ENCODE results near the gene GRIP1.
"Not testable (repeated sequence)": the region's sequence is repeated elsewhere in the genome, so short reads cannot be mapped to it uniquely, and the experiment has no call there.

GRIP1 gene

DNA sequence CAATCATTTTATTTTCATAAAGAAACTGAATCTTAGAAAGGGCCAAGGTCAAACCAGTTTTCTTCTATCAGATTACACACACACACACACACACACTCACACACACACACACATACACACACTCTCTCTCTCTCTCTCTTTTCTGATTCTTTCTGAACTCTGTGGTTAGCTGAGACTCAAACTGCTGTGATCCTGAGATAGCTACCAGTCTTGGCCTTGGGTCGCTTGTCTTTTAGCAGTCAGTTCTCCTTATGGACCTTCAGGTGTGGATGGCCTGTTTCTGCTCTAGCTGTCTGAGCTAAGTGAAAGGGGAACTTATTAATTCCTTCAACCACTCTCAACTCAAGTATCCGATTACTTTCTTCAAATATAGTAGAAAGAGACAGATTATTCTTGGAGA lies 145.1 kb downstream of the GRIP1 start:
- DNase-seq (ENCODE audit: low read depth in 2 of 2): no peak

DNA sequence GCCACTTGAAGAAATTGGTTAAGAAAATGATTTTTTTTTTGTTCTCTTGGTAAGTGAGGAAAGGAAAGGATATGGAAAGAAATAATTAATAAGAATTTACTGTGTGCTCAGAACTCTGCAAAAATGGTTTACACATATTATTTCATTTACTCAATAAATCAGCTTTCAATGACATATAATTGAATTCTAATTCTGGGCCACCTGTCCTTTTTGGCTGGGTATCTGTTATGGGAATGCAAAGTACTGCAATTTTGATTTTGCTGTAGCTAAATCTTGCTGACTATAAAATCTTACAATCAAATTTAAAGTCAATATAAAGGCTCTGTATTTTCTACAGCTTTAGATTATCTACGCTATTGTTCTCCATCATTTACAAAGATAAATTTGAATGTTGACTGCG lies 147.1 kb downstream of the GRIP1 start:
- DNase-seq (ENCODE audit: low read depth in 2 of 2): no peak

DNA sequence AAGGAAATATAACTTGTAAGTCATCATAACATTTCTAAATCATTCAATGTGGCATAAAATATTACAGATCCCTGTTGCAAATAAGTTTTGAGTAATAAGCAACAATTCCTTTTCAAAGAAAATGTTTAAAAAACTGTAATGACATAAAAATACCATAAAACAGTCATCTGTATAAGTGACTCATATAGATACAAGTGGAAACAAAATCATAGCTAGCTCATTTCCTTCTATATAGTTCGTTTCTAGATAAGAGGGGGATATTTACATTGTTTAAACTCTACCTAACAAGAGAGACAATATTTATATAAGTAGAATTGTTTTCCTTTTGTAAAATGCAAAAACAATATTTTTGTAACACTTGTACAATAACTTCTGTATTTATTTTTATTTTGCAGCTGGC lies 148.9 kb downstream of the GRIP1 start:
- no peak for DNase-seq (ENCODE audit: low read depth in 2 of 2)

DNA sequence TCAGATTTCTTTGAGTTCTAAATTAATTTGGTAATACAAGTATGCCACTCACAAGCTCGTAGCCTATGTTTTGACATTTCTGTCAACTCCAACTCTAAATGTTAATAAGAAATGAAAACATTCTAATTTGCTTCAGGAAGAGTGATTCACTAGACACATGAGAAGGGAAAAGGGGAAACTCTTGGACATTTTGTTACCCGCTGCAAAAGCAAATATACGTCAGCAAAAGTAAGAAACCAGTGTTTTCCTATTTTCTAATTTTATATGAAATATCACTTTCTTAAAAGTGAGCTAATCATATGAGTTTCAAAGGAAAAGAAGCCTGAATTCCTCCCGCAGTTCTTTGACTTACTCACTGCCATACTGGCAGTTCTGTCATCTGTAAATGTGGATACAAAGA lies 162.3 kb downstream of the GRIP1 start:
- no peak for DNase-seq (ENCODE audit: low read depth in 2 of 2)

DNA sequence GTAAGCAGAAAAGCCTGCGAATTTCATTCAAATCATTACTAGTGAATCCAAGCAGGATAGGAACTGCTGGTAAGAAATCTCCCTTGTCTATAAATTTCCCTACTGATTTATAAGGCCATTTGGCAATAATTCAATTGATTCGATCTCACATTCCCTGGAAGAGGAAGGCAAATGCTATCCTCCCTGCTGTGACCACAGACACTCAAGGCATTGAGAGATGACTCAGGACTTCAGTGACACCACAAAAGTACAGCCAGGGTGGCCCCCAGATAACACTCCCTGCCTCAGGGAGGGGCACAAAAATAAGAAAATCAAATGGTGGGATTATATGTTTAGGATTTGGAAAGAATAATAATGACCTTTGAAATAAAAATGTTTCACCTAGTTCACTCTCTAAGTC lies 162.7 kb downstream of the GRIP1 start:
- peak; percentile 10 to 20 for DNase-seq (ENCODE audit: low read depth in 2 of 2)

DNA sequence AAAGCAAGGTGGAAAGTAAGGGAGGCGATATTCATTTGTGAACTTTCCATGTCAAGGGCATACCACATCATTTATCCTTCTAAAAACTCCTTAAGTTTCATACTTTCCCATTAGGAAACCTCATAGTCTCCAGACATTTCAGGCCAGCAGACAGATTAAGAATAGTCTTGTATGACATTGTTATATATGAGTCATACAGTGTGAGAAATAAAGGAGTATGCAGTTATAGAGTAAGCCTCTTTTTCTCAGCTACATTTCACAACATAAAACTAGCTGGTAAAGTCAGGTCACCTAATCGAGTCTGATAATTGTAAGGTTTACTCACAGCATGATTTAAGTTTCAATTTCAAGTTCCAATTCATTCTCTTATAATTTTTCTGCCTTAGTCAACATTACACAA lies 164.3 kb downstream of the GRIP1 start:
- DNase-seq (ENCODE audit: low read depth in 2 of 2): peak; percentile 33 to 34

DNA sequence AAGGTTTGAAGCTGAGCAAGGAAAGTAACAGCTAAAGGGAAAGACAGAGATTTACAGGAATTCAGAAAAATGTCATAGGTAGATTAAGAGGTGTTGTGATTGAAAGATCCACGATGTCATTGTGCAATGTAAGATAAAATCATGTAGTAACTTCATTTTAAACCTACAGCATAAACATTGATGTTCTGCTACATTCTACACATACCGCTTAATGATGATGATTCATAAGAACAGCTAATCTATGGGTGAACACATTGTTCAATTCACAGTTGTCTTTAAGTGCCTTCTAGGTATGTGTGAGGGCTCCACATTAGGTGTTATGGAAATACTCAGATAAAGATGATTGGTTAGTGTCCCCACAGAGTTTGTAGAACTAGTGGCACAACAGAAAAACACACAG lies 170.9 kb downstream of the GRIP1 start:
- no peak for DNase-seq (ENCODE audit: low read depth in 2 of 2)

DNA sequence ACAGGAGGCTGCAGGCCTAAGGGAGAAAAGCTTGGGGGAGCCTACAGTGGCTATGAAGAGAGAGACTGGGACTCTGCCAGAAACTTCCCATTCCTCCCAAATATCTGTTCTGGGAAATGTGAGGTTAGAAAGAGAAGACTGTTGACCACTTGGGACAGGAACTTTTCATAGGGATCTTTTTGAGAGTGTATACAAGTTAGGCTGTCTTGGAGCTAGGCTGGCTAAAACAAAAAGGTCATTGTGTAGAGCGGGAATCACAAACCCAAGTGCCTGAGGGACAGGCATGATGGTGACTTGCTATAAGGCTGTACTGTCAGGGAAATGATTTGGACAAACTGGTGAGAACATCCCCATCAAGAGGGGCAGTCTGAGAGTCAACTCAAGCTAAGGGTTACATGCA lies 175.1 kb downstream of the GRIP1 start:
- no peak for DNase-seq (ENCODE audit: low read depth in 2 of 2)

DNA sequence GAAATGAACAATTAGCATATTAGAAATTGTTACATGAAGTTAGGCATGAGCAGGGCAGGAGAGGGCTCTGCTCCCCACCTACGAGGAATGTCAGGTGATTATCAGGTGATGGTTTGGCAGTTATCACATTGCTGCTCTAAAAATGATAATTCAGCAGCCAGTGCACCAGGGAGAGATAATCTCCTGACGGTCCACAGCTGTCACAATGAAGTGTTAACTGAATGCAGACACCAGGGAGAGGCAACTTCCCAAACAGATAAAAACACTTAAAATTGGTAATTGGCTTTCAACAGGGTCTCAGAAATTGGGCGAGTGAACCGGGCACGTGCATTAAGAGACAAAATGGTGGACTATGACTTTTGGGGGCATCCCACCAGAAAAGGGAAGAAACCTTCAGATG lies 176.0 kb downstream of the GRIP1 start:
- DNase-seq (ENCODE audit: low read depth in 2 of 2): no peak

DNA sequence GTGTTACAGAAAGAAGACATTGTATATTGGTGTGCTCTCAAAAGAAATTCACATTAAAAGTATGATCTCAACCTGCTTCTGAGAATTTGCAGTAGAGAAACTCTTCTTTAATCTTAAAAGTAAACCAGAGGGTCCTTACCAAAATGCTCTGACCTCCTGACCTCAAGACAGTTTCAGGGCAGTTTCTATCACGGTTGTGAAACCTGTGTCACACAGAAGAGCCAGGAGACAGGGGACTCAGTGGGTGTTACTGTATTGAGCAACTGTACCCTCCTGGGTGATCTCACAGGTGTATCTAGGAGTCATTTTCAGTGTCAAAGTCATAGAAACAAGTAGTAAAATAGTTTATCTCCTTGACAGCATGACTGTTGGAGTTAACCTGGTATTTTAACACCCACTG lies 178.0 kb downstream of the GRIP1 start:
- DNase-seq (ENCODE audit: low read depth in 2 of 2): no peak

DNA sequence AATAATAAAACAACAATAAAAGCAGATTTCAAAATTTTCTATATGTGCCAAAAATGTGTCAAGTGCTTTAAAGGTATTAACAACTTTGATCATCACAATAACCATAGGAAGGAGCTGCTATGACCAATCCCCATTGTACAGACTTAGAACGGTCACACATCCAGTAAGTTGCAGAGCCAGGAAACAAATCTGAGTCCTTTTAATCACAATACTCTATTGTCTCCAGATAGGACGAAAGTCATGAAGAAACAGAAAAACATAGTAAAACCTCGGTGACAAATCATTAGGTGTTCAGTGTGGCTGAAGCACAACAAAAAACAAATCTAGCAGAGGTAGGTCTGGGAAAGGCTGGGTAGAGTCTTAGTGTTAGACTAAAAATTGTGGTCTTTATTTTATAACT lies 178.8 kb downstream of the GRIP1 start:
- no peak for DNase-seq (ENCODE audit: low read depth in 2 of 2)

DNA sequence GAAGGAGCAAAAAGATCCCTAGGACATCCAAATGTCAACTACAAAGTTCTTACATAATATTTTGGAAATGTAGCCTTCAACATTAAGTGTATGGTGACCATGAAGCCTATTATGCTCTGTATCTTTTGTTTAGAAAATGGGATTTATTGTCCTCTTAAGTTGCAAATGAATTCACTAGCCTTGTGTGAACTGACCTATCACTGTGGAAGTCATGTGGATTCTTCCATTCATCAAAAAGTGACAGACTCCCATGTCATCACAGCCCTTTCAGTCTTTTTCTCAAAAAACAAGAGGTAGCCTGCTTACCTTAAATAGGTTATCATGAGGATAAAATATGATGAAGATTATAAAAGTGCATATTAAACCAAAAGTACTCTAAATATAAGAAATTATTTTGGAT lies 179.9 kb downstream of the GRIP1 start:
- no peak for DNase-seq (ENCODE audit: low read depth in 2 of 2)

DNA sequence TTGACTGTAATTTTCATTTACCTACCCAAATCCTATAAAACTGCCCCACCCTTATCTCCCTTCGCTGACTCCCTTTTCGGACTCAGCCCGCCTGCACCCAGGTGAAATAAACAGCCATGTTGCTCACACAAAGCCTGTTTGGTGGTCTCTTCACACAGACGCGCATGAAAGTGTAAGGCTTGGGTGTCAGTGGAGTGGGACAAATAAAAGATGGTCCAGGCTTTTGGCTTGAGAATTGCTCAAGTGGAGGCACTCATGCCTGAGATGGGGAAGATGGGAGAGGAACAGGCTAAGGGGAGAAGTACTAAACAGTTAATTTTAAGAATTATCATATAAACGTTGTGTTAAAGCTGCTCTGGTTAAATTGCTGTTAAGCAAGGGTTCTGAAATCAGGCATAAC lies 180.8 kb downstream of the GRIP1 start:
- DNase-seq (ENCODE audit: low read depth in 2 of 2): not testable (repeated sequence)

DNA sequence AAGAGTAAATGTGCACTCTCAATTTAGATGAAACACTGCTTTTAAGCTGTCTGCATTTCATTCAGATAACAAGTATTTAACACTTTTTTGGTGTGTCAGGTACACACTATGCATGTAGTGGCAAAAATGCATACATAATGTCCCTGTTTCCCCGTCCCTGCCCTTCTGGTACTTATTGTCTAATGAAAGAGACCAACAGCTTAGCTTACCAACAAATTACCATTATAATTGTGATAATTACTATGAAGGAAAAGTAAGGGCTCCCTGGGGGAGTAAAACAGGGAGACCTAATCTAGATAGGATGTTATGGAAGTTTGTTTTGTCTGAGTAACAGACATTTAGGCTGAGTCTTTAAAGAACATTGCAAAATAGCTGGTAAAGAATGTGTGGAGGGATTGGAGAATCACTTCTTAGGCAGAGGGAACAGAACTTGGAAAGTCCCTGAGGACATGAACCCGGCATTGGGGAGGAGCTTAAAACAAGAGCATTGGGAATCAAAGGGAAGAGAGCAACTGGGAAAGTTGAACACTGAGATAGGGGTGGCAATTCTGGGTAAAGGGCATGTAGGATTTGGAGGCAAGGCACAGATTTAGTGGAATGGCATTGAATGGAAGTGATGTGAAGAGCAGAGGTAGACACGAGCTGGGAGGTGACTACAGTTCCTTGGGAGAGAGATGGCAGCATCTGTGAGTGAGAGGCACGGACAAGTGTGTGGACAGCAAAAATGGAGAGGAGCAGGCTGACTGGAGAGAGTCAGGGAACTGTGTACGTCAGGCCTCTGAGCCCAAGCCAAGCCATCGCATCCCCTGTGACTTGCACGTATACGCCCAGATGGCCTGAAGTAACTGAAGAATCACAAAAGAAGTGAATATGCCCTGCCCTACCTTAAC lies 181.6 kb downstream of the GRIP1 start:
- DNase-seq (ENCODE audit: low read depth in 2 of 2): no peak

DNA sequence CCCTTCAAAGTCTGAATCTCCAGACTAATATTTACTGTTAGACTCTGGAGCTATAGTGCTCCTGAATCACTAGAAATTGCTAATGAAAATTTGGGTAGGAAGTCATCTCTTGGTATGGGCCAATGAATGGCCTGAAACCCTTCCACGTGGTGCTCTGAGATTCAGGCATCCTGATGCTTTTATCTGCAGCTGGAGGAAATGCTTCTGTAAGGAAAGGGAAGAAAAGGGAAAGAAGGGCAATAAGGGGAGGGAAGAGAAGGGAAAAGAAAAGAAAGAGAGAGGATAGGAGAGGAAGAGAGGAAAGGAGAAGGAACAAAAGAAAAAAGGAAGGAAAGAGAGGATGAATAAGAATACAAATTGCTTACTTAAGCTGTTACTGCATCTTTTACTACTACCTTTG lies 182.3 kb downstream of the GRIP1 start:
- DNase-seq (ENCODE audit: low read depth in 2 of 2): no peak

DNA sequence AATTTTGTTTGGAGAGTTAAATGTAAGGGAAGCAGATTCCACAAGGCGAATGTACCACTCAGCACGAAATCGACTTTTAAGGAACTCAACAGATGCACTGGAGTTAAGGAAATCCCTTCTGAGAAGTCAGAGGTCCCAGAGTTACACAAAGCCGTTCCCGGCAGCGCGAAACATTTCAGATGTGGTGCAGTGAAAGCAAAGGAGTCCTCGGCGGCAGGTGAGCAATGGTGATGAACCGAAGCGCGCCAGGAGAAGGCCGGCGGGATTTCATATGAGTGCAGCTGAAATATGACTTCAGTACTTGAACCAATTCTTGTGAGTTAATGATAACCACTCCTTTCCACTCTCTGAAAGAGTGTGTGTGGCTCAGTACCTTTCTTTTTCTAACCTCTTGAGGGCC lies 183.2 kb downstream of the GRIP1 start:
- no peak for DNase-seq (ENCODE audit: low read depth in 2 of 2)

DNA sequence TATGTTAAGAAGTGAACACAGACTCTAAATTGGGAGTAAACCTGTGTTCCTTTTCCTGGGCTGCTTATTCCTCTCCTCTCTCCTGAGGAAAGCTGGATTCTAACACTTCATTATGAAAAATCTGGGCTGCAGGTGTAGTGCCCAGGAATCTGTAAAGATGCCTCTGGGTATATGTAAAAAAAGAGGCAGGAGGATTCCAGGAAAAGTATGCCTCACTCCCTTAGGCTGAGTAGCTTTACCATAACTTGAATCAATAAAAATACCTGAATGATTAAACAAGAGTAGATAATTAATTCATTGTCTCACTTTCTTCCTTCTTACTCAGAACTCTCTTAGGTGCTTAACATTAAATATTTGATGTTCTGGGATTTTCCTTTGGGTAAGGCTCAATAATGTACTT lies 185.1 kb downstream of the GRIP1 start:
- DNase-seq (ENCODE audit: low read depth in 2 of 2): no peak

DNA sequence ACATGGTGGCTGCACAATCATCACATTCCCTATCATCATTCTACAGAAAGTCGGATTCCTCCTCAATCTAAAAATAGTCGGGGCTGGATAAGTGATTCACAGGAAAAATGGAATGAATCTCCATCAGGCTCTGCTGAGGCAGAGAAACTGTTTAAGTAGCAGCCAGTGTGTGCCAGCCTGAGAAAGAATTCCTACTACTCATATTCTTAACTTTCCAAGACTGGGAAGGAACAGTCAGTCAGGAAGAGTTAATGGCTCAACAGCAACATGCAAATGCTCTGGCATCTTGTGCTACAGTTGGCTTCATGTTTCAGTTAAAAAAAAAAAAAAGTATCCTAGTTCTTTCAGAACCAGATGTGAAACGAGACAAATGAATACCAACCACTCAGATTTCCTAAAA lies 187.0 kb downstream of the GRIP1 start:
- no peak for DNase-seq (ENCODE audit: low read depth in 2 of 2)

DNA sequence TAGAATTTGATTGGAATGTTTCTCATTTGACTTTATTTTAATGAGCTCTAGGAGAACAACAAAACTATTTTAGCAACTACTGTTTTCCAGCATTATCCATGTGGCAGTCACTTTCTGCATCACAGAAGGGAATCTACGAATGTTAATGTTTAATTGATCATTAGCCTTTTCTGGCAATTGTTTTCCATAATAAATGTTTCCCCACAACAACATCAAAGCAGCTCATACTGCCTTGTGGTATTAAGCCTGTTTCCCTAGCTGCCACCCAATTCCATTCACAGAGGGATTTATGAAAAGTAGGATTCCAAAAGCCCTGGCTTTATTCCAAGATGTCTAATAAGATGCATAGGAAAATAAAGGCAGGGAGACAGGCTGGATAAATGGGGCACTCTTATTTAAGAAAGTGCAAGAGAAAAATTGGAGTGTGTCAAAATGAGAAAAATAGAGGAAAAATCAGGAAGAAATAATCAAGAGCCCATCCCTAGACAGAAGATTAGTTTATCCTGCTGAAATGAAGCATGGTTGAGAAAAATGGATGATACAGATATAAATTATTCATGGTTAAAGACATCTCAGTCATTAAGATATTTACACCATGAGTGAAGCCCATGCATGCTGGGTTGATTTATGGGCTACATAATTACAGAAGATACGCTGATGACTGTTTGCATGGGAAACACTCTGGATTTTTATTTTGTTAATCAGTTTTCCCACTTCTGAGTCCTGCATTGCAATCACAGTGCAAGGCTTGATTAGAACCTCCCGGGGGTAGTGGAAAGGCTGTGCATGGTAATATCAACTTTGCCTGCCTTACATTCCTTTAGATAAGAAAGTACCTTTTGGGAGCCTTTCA lies 196.3 kb downstream of the GRIP1 start:
- DNase-seq (ENCODE audit: low read depth in 2 of 2): no peak

DNA sequence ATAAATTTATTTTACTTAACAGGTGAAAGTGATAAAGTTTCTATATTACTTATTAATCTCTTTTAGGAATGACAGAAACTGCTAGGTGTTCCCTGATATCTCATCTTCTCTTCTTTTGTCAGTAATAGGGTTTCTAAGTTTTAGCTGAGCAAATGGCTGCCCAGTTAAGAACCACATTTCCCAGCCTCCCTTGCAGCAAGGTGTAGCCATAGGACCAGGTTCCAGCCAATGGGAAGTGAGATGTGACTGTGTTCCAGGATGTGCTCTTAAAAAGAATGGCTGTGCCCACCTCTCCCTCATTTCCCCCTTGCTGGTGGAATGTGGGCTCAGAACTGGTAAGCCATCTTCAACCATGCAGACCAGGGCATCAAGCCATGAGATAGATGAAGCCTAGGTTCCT lies 210.9 kb downstream of the GRIP1 start:
- no peak for DNase-seq (ENCODE audit: low read depth in 2 of 2)

DNA sequence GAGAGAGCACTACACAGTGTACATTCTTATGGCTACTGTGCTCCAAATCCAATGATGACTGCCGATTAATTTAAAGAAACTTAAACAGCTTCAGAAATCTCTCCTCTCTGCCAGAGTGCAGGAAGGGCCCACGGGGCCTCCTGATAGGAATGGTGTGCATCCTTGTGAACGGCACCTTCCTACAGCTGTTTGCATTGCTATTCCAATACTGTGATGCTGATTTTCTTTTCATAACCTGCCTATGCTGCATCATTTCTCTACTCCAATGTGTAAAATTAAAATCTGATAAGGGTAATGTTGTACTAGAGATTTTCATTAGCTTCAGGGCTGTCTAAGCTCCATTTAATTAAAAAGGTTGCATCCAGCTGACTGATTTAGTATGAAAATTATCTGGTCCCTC lies 217.5 kb downstream of the GRIP1 start:
- no peak for DNase-seq (ENCODE audit: low read depth in 2 of 2)

DNA sequence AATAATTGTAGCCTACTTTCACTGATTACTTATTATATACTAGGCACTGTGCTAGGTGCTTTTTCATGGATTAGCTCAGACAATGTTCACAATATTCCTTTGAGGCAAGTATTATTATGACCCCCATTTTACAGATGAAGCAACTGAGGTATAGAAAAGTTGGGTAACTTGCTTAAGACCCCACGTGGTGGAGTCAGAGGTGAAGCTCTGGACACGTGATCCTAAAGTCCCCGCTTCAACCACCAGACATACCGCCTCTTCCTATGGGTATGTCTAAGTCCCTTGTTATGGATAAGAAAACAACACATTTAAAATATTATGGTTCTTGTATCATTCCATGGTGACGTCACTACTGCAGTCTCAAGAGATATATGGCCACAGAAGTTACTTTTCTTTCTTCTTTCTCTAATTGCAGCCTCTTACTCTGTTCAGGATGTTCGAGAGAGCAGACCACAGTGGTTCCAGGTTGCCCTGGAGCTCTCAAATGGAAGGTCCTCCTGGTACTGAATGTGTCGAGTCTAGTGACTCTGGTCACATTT lies 218.9 kb downstream of the GRIP1 start:
- no peak for DNase-seq (ENCODE audit: low read depth in 2 of 2)

DNA sequence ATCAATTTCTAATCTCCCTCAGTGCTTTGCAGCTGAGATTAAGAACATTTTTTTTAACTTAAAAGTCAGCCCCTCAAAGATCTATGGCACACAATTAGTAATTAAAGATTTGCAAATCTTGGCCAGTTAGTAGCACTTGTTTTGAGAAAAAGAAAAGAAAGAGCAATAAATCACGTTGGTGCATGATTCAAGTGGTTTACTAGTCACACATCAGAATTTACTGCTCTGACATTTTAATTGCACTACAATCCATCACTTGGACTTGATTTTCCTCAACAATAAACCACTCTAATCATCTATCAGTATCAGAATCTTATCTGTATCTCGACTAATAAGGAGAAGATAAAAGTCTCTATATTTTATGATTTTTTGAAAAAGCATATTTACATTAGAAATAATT lies 222.3 kb downstream of the GRIP1 start:
- DNase-seq (ENCODE audit: low read depth in 2 of 2): no peak

Data from fibroblast of skin of left biceps (primary cell).